CD4-positive, alpha-beta memory T cell (primary cell): ENCODE data around the gene ISM1. TPM values are rescaled to one million over a fixed set of nuclear protein-coding genes. Genes with fewer than 3 reads are reported as not detected.

Source experiments
- CTCF ChIA-PET: fragments of 350-600 bp; sonication (Branson Sonifier 250); formaldehyde crosslinking; loops from one replicate; lab custom pipeline; 2021; ENCODE audit warnings: inconsistent platforms; ENCODE audit not compliant: partially characterized antibody; lab: Charles Lee
- POLR2A ChIA-PET: fragments of 350-600 bp; sonication (Branson Sonifier 250); formaldehyde crosslinking; loops from one replicate; lab custom pipeline; 2021; ENCODE audit not compliant: partially characterized antibody; lab: Charles Lee
- DNase-seq, 5 donors: peaks; one replicate each; pipeline versions ENCODE4 v3.0.0 to v3.0.0-alpha.2; 2020 to 2022; ENCODE audit warnings: mixed read lengths in 1 of 5
- H3K27ac ChIP-seq: one replicate; pipeline ENCODE4 v1.7.0; 2013; ENCODE audit warnings: low read depth, low read length
- H3K27me3 ChIP-seq: 2 replicates; pipeline ENCODE4 v1.7.0; 2013; ENCODE audit warnings: mild to moderate bottlenecking, low read length, moderate library complexity; ENCODE audit not compliant: insufficient read depth
- H3K36me3 ChIP-seq: 2 replicates; pipeline ENCODE4 v1.7.0; 2013; ENCODE audit warnings: mild to moderate bottlenecking, low read length, moderate library complexity; ENCODE audit not compliant: insufficient read depth
- H3K4me1 ChIP-seq: 2 replicates; pipeline ENCODE4 v1.7.0; 2013; ENCODE audit warnings: mild to moderate bottlenecking, low read length, moderate library complexity; ENCODE audit not compliant: insufficient read depth
- H3K4me3 ChIP-seq, 2 donors: one replicate each; pipeline ENCODE4 v1.7.0; 2013; ENCODE audit warnings: low read length in 2 of 2, mild to moderate bottlenecking in 1 of 2
- H3K9me3 ChIP-seq, 2 donors: one replicate each; pipeline ENCODE4 v1.7.0; 2013; ENCODE audit warnings: low read length in 2 of 2, control low read depth in 1 of 2; ENCODE audit not compliant: control insufficient read depth in 1 of 2
- H3K27ac Mint-ChIP-seq, 7 donors: one replicate each; pipeline ENCODE4 v1.8.0; 2020 to 2021; ENCODE audit warnings: mixed read lengths in 7 of 7, mild to moderate bottlenecking in 6 of 7, inconsistent platforms in 3 of 7, moderate library complexity in 3 of 7
- H3K27me3 Mint-ChIP-seq, 2 donors: one replicate each; pipeline ENCODE4 v1.8.0; 2020 to 2021; ENCODE audit warnings: mixed read lengths in 2 of 2
- H3K36me3 Mint-ChIP-seq, 2 donors: one replicate each; pipeline ENCODE4 v1.8.0; 2020 to 2021; ENCODE audit warnings: mixed read lengths in 2 of 2, inconsistent platforms in 1 of 2, mild to moderate bottlenecking in 1 of 2
- H3K4me1 Mint-ChIP-seq, 4 donors: one replicate each; pipeline ENCODE4 v1.8.0; 2020 to 2021; ENCODE audit warnings: mixed read lengths in 4 of 4, mild to moderate bottlenecking in 1 of 4
- H3K4me3 Mint-ChIP-seq, 8 donors: one replicate each; pipeline ENCODE4 v1.8.0; 2020 to 2021; ENCODE audit warnings: mixed read lengths in 8 of 8, mild to moderate bottlenecking in 7 of 8, moderate library complexity in 6 of 8, inconsistent platforms in 3 of 8
- H3K9me3 Mint-ChIP-seq, 8 donors: one replicate each; pipeline ENCODE4 v1.8.0; 2020 to 2021; ENCODE audit warnings: mixed read lengths in 8 of 8, mild to moderate bottlenecking in 5 of 8, inconsistent platforms in 3 of 8, moderate library complexity in 1 of 8
- intact Hi-C: fragments of 100-400 bp; cut with micrococcal nuclease; formaldehyde crosslinking; loops from one replicate; pipeline ENCODE4 v1.15.1; 2023
- polyA plus RNA-seq, 2 donors: library from polyadenylated mRNA; unstranded; fragments of 300-500 nt; fragmentation: Illumina TruSeq; gene quantifications; one replicate each; pipeline ENCODE4 v1.2.3, GENCODE V29; 2021
- total RNA-seq, 2 experiments: library from RNA; stranded (reverse); gene quantifications; one replicate each; pipeline ENCODE4 v1.2.3, GENCODE V29; 2021

ISM1 gene
- total and polyA plus RNA-seq, 4 experiments from 2014 or later, result 2.5 to 7.7 (median 4.0) TPM

GRCh38 chr20:13211956-13212618 is 9.0 kb upstream of the ISM1 start:
- Histone ChIP-seq H3K9me3 (no peaks in the 10 kb centered on the region), H3K4me1 (no peaks in the 10 kb centered on the region), H3K27ac (no peak overlapping the region), H3K36me3 (no peaks in the 10 kb centered on the region), H3K4me3 (no peak overlapping the region), H3K27me3 (no peaks in the 10 kb centered on the region)
- H3K36me3 Mint-ChIP-seq, result no peaks in the 10 kb centered on the region
- intact Hi-C loops, result no loop called here
- ChIA-PET CTCF (no interaction called here), POLR2A (interaction anchor here (1.3 kb wide), 1 partner anchor 10 kb away, joined by 4 read pairs; no protein-coding TSS in a partner anchor)
- H3K9me3 Mint-ChIP-seq, result peaks cover 0 to 7% (median 0%) of the 10 kb centered on the region in 8 donors
- H3K4me3 Mint-ChIP-seq, result no peak overlapping the region
- peaks cover 13 to 21% of the 10 kb centered on the region in 2 donors for H3K27me3 Mint-ChIP-seq
- peaks cover 0 to 2% (median 0%) of the 10 kb centered on the region in 4 donors for H3K4me1 Mint-ChIP-seq
- no peak for DNase-seq
- H3K27ac Mint-ChIP-seq, result no peak overlapping the region

DNA sequence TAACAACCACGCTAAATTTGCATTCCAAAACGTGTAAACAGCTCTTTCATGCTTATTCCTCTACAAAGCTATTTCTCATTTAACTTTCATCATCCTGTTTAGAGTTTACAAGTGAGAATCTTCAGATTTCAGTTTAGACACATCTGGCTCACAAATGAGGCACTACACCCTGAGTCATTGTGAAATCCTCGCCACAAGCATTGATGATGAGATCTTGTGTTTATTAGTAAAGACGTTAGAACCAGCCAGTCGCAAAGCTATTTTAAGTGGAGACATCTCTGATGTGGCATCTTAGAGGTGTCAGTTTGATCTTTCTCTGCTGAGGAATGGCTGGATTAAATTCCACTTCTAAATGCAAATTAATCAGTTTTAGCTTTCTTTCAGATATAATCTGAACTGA is 8.3 kb upstream of the ISM1 start:
- Mint-ChIP-seq H3K27me3 (peaks cover 13 to 24% of the 10 kb centered on the region in 2 donors), H3K36me3 (no peaks in the 10 kb centered on the region), H3K27ac (no peak overlapping the region), H3K4me1 (peaks cover 0 to 2% (median 0%) of the 10 kb centered on the region in 4 donors), H3K9me3 (peaks cover 0 to 7% (median 0%) of the 10 kb centered on the region in 8 donors), H3K4me3 (no peak overlapping the region)
- no peak overlapping the region for H3K4me3 ChIP-seq
- intact Hi-C loops, result no loop called here
- no peaks in the 10 kb centered on the region for H3K4me1 ChIP-seq
- ChIA-PET CTCF (interaction anchor here (1.2 kb wide), 1 partner anchor 48 kb away, joined by 3 read pairs; no protein-coding TSS in a partner anchor), POLR2A (interaction anchor here (1.3 kb wide), 1 partner anchor 9 kb away, joined by 4 read pairs; no protein-coding TSS in a partner anchor)
- no peak overlapping the region for H3K27ac ChIP-seq
- H3K9me3 ChIP-seq, result no peaks in the 10 kb centered on the region
- H3K27me3 ChIP-seq, result no peaks in the 10 kb centered on the region
- no peaks in the 10 kb centered on the region for H3K36me3 ChIP-seq
- no peak for DNase-seq

- Mint-ChIP-seq H3K4me3 (no peak overlapping the region), H3K9me3 (peaks cover 0 to 7% (median 0%) of the 10 kb centered on the region in 8 donors), H3K27me3 (peaks cover 13 to 29% of the 10 kb centered on the region in 2 donors), H3K36me3 (no peaks in the 10 kb centered on the region), H3K4me1 (peaks cover 0 to 2% (median 0%) of the 10 kb centered on the region in 4 donors), H3K27ac (no peak overlapping the region)
- Histone ChIP-seq H3K27ac (no peak overlapping the region), H3K4me1 (no peaks in the 10 kb centered on the region), H3K27me3 (no peaks in the 10 kb centered on the region), H3K36me3 (no peaks in the 10 kb centered on the region), H3K9me3 (no peaks in the 10 kb centered on the region), H3K4me3 (no peak overlapping the region)
- POLR2A ChIA-PET, result interaction anchor here (1.3 kb wide), 1 partner anchor 8 kb away, joined by 4 read pairs; no protein-coding TSS in a partner anchor
- DNase-seq, result no peak
- CTCF ChIA-PET, result interaction anchor here (1.2 kb wide), 1 partner anchor 47 kb away, joined by 3 read pairs; no protein-coding TSS in a partner anchor
- intact Hi-C loops, result no loop called here
These were observed 7.7 kb upstream of the ISM1 start for GRCh38 chr20:13213335-13213734.

GRCh38 chr20:13216533-13216932 is 4.5 kb upstream of the ISM1 start:
- intact Hi-C loops, result no loop called here
- ChIA-PET CTCF (interaction anchor here (1.2 kb wide), 1 partner anchor 46 kb away, joined by 3 read pairs; no protein-coding TSS in a partner anchor), POLR2A (no interaction called here)
- peaks cover 19 to 37% of the 10 kb centered on the region in 2 donors for H3K27me3 Mint-ChIP-seq
- H3K4me1 Mint-ChIP-seq, result peaks cover 4 to 12% (median 7%) of the 10 kb centered on the region in 4 donors
- no peak overlapping the region for H3K27ac Mint-ChIP-seq
- H3K9me3 Mint-ChIP-seq, result peaks cover 0 to 7% (median 0%) of the 10 kb centered on the region in 8 donors
- peaks cover 12% of the 10 kb centered on the region for H3K27me3 ChIP-seq
- H3K36me3 Mint-ChIP-seq, result no peaks in the 10 kb centered on the region
- H3K4me3 ChIP-seq, result no peak overlapping the region
- DNase-seq, result no peak
- H3K27ac ChIP-seq, result no peak overlapping the region
- no peaks in the 10 kb centered on the region for H3K9me3 ChIP-seq
- H3K4me1 ChIP-seq, result peaks cover 11% of the 10 kb centered on the region
- no peaks in the 10 kb centered on the region for H3K36me3 ChIP-seq
- H3K4me3 Mint-ChIP-seq, result no peak overlapping the region

- ChIA-PET POLR2A (interaction anchor here (2.5 to 4.9 kb wide), 2 partner anchors 10 to 29 kb away, joined by 18 to 56 read pairs; no protein-coding TSS in a partner anchor), CTCF (interaction anchor here (1.1 to 1.9 kb wide), 3 partner anchors 31 to 83 kb away, joined by 3 to 6 read pairs (median 4); no protein-coding TSS in a partner anchor)
- peaks cover 12% of the 10 kb centered on the region for H3K27me3 ChIP-seq
- H3K27ac ChIP-seq, result no peak overlapping the region
- Mint-ChIP-seq H3K9me3 (peaks cover 0 to 2% (median 0%) of the 10 kb centered on the region in 8 donors), H3K27ac (peak overlapping the region in 6 of 7 donors; percentile 10 to 86 (median 60)), H3K4me1 (peaks cover 4 to 31% (median 15%) of the 10 kb centered on the region in 4 donors), H3K27me3 (peaks cover 6 to 26% of the 10 kb centered on the region in 2 donors), H3K4me3 (peak overlapping the region; percentile 84 to 92 (median 88)), H3K36me3 (no peaks in the 10 kb centered on the region)
- intact Hi-C loops, result loop anchor here (1.0 to 10.0 kb wide), 3 partner anchors 43 to 565 kb away; partner anchors contain the start of genes ESF1 and NDUFAF5
- peaks cover 20% of the 10 kb centered on the region for H3K4me1 ChIP-seq
- H3K36me3 ChIP-seq, result no peaks in the 10 kb centered on the region
- peak overlapping the region in 1 of 2 donors; percentile 63 for H3K4me3 ChIP-seq
- no peak for DNase-seq
- no peaks in the 10 kb centered on the region for H3K9me3 ChIP-seq
These were observed 1.5 kb upstream of the ISM1 start for GRCh38 chr20:13219327-13220193.

GRCh38 chr20:13220194-13220903 is 725 bp upstream of the ISM1 start:
- peaks cover 6 to 26% of the 10 kb centered on the region in 2 donors for H3K27me3 Mint-ChIP-seq
- peak; percentile 22 to 48 (median 31) for DNase-seq
- Histone ChIP-seq H3K9me3 (no peaks in the 10 kb centered on the region), H3K4me3 (peak overlapping the region; percentile 14 to 63), H3K27me3 (peaks cover 12% of the 10 kb centered on the region), H3K27ac (peak overlapping the region; percentile 37), H3K4me1 (peaks cover 20% of the 10 kb centered on the region), H3K36me3 (no peaks in the 10 kb centered on the region)
- H3K27ac Mint-ChIP-seq, result peak overlapping the region; percentile 80 to 91 (median 84)
- peak overlapping the region; percentile 84 to 92 (median 88) for H3K4me3 Mint-ChIP-seq
- no peaks in the 10 kb centered on the region for H3K36me3 Mint-ChIP-seq
- H3K9me3 Mint-ChIP-seq, result peaks cover 0 to 2% (median 0%) of the 10 kb centered on the region in 8 donors
- ChIA-PET POLR2A (interaction anchor here (0.7 to 4.9 kb wide), 7 partner anchors 9 to 40 kb away, joined by 3 to 56 read pairs (median 4); no protein-coding TSS in a partner anchor), CTCF (interaction anchor here (1.1 to 1.9 kb wide), 2 partner anchors 23 to 82 kb away, joined by 3 to 6 read pairs; no protein-coding TSS in a partner anchor)
- intact Hi-C loops, result loop anchor here (1.0 to 10.0 kb wide), 3 partner anchors 42 to 564 kb away; partner anchors contain the start of genes ESF1 and NDUFAF5
- H3K4me1 Mint-ChIP-seq, result peaks cover 4 to 31% (median 15%) of the 10 kb centered on the region in 4 donors
